HL-60 (cell line): ENCODE data around the gene EYA2.

Experiments used
- DNase-seq, 2 experiments: peaks; one replicate each; pipeline ENCODE4 v3.0.0-alpha.2; 2010 to 2020; ENCODE audit warnings: low read depth in 1 of 2, low spot score in 1 of 2
- H3K27ac ChIP-seq: fragments of 250-450 bp; sonication (Bioruptor Pico); replicated peaks from 2 replicates; pipeline ENCODE4 v1.5.1; 2020; ENCODE audit warnings: mild to moderate bottlenecking, moderate library complexity
- H3K27me3 ChIP-seq: fragments of 250-450 bp; sonication (Bioruptor Pico); 2 replicates; pipeline ENCODE4 v1.5.1; 2021; ENCODE audit warnings: mild to moderate bottlenecking, moderate library complexity; ENCODE audit not compliant: insufficient read depth, poor library complexity, severe bottlenecking
- H3K4me3 ChIP-seq: replicated peaks from 2 replicates; pipeline ENCODE4 v1.5.1; 2011; ENCODE audit warnings: mild to moderate bottlenecking, control low read depth, low read length; ENCODE audit not compliant: insufficient read depth
- CTCF ChIP-seq: IDR thresholded peaks from one replicate; pipeline ENCODE4 v1.5.1; 2011; ENCODE audit warnings: low read length, control low read depth, inconsistent platforms; ENCODE audit not compliant: insufficient read depth
- GABPA ChIP-seq: IDR thresholded peaks from 2 replicates; pipeline ENCODE4 v1.6.1; 2012; ENCODE audit warnings: low read depth
- POLR2AphosphoS5 ChIP-seq: IDR thresholded peaks from 2 replicates; pipeline ENCODE4 v1.6.1; 2012; ENCODE audit warnings: low read depth
- REST ChIP-seq: IDR thresholded peaks from 2 replicates; pipeline ENCODE4 v1.6.1; 2012; ENCODE audit warnings: low read depth; ENCODE audit not compliant: insufficient replicate concordance
- SPI1 ChIP-seq: IDR thresholded peaks from 2 replicates; pipeline ENCODE4 v1.6.1; 2012; ENCODE audit warnings: low read depth, mild to moderate bottlenecking, borderline replicate concordance

The EYA2 gene

GRCh38 chr20:47029845-47030244 is 135.2 kb downstream of the EYA2 start:
- TF ChIP-seq SPI1 (no peak), POLR2AphosphoS5 (no peak), GABPA (no peak), REST (no peak), CTCF (no peak)
- Histone ChIP-seq H3K27ac (no peak overlapping the region), H3K27me3 (no peaks in the 10 kb centered on the region), H3K4me3 (no peak overlapping the region)
- no peak for DNase-seq

- Histone ChIP-seq H3K27ac (no peak overlapping the region), H3K27me3 (no peaks in the 10 kb centered on the region), H3K4me3 (no peak overlapping the region)
- TF ChIP-seq POLR2AphosphoS5 (no peak), REST (no peak), CTCF (no peak), SPI1 (no peak), GABPA (no peak)
- DNase-seq, result no peak
Observed at GRCh38 chr20:47030271-47030810, 135.7 kb downstream of the EYA2 start.

- no peaks in the 10 kb centered on the region for H3K27me3 ChIP-seq
- no peak for TF ChIP-seq CTCF
- TF ChIP-seq REST, result no peak
- TF ChIP-seq SPI1, result no peak
- TF ChIP-seq POLR2AphosphoS5, result no peak
- no peak for TF ChIP-seq GABPA
- no peak overlapping the region for H3K4me3 ChIP-seq
- no peak overlapping the region for H3K27ac ChIP-seq
- no peak for DNase-seq
Observed at GRCh38 chr20:47031004-47031403, 136.4 kb downstream of the EYA2 start.
